ENCODE measurements around the gene RGS7. TPM values are rescaled to one million over a fixed set of nuclear protein-coding genes. Genes with fewer than 3 reads are reported as not detected.
"Not testable (repeated sequence)": the region's sequence is repeated elsewhere in the genome, so short reads cannot be mapped to it uniquely, and the experiment has no call there.

The RGS7 gene
- total RNA-seq, 1 experiment from 2014 or later: 1.5 TPM

DNA sequence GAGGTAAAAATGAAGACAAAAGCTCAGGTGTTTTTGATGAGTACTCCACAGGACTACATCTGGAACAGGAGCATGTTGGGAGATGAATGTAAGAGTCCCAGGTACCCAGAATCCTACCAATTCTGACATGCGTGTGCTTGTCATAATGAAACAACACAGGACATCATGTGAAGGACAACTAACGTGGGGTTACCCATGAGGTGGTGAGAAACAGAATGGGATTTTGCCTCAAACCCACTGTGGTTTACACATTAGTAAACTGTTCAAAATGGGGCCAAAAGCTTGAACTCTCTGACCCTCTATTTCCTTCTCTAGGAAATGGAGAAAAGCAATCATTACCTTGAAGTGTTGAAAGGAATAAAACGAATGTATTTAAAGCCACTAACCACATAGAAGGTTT, 266.2 kb downstream of the RGS7 start:
- no peak overlapping the region for H4K8ac ChIP-seq (replicated peaks; ENCODE audit: insufficient read length, low read depth, low read length)
- no peaks in the 10 kb centered on the region for H3K9me3 Mint-ChIP-seq
- TF ChIP-seq, protein P1, sequence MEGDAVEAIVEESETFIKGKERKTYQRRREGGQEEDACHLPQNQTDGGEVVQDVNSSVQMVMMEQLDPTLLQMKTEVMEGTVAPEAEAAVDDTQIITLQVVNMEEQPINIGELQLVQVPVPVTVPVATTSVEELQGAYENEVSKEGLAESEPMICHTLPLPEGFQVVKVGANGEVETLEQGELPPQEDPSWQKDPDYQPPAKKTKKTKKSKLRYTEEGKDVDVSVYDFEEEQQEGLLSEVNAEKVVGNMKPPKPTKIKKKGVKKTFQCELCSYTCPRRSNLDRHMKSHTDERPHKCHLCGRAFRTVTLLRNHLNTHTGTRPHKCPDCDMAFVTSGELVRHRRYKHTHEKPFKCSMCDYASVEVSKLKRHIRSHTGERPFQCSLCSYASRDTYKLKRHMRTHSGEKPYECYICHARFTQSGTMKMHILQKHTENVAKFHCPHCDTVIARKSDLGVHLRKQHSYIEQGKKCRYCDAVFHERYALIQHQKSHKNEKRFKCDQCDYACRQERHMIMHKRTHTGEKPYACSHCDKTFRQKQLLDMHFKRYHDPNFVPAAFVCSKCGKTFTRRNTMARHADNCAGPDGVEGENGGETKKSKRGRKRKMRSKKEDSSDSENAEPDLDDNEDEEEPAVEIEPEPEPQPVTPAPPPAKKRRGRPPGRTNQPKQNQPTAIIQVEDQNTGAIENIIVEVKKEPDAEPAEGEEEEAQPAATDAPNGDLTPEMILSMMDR (conservative IDR thresholded peaks at IDR 0.05): no peak
- H2BK15ac ChIP-seq (ENCODE audit: low read depth, low read length): no peak overlapping the region
- H3K18ac ChIP-seq (ENCODE audit: insufficient read length, low read depth, low read length): no peak overlapping the region
- H2AFZ ChIP-seq (ENCODE audit: low read length): no peak overlapping the region
- H3K23me2 ChIP-seq (ENCODE audit: insufficient read length, low read depth, low read length, poor library complexity, severe bottlenecking): no peaks in the 10 kb centered on the region
- no peak overlapping the region for H3K4ac ChIP-seq (ENCODE audit: low read depth, low read length)
- no peaks in the 10 kb centered on the region for H3K79me2 ChIP-seq (ENCODE audit: insufficient read depth, low read length)
- H3K4me2 ChIP-seq (ENCODE audit: insufficient read depth, insufficient read length, low read length): no peak overlapping the region
- no peak overlapping the region for H2BK5ac ChIP-seq (ENCODE audit: insufficient read length, low read length)
- no peaks in the 10 kb centered on the region for H3K27me3 ChIP-seq (ENCODE audit: insufficient read depth, low read length)
- no peak overlapping the region for H4K91ac ChIP-seq (ENCODE audit: insufficient read length, low read depth, low read length)
- H2BK12ac ChIP-seq (ENCODE audit: insufficient read length, low read depth, low read length): no peak overlapping the region
- no peak overlapping the region for H3K56ac ChIP-seq (ENCODE audit: insufficient read length, low read depth, low read length)
- H3K4me1 Mint-ChIP-seq: peaks cover 13 to 16% of the 10 kb centered on the region in 2 experiments
- H3K9ac ChIP-seq (ENCODE audit: extremely low read depth, insufficient read length, low read length): no peak overlapping the region
- H2AK5ac ChIP-seq (ENCODE audit: insufficient read length, low read length): no peak overlapping the region
- no peaks in the 10 kb centered on the region for H4K20me1 ChIP-seq (ENCODE audit: control insufficient read depth, insufficient read depth, insufficient read length)
- H3K27me3 Mint-ChIP-seq (ENCODE audit: low read depth): no peaks in the 10 kb centered on the region
- no peak overlapping the region for H3K23ac ChIP-seq (ENCODE audit: insufficient read length, low read depth, low read length)
- H3K79me1 ChIP-seq (ENCODE audit: insufficient read depth, low read depth, low read length, poor library complexity, severe bottlenecking): no peaks in the 10 kb centered on the region
- no peak overlapping the region for H4K5ac ChIP-seq (ENCODE audit: insufficient read length, low read depth, low read length)
- H3K4me3 Mint-ChIP-seq: no peak overlapping the region
- no peak overlapping the region for H3K27ac ChIP-seq (ENCODE audit: insufficient read length, low read depth, low read length)
- WGBS (ENCODE audit: extremely low coverage, insufficient read length, low lambda C conversion rate): no CpG with 5 or more reads among the region's 3 CpGs
- no peaks in the 10 kb centered on the region for H3K36me3 Mint-ChIP-seq (ENCODE audit: insufficient read depth in 1 of 3, low read depth in 3 of 3)
- DNase-seq: no peak
- H3K4me1 ChIP-seq (ENCODE audit: insufficient read depth, low read length): peaks cover 2% of the 10 kb centered on the region; the same call in 1 of the 2 replicates
- no peaks in the 10 kb centered on the region for H3K9me3 ChIP-seq (ENCODE audit: control insufficient read depth, low read depth, low read length)
- no peak overlapping the region for H3K14ac ChIP-seq (ENCODE audit: insufficient read depth, low read length)
- no peak overlapping the region for H2BK20ac ChIP-seq (ENCODE audit: low read depth, low read length, poor library complexity, severe bottlenecking)
- no peak overlapping the region for H3K27ac Mint-ChIP-seq
- H2BK120ac ChIP-seq (ENCODE audit: low read depth, low read length, poor library complexity, severe bottlenecking): no peak overlapping the region
- H3T11ph ChIP-seq (ENCODE audit: low read length): no peak overlapping the region

DNA sequence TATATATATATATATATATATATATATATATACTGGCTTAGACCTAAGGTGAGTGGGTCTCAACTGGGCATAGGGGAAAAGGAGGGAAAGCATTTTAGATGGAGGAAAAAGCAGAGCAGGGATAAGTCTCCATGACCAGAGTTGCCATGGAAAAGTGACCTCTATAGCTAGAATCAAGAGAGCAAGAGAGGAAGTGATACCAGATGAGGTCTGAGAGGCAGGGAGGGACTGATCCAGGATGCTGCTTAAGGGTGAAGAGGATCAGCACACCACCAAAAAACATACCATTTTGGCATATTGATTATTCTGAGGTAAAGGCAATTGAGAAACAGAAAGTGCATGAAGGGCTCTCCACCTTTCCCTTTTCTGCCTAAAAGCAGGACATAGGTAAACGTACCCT, 267.9 kb downstream of the RGS7 start:
- H4K8ac ChIP-seq (replicated peaks; ENCODE audit: insufficient read length, low read depth, low read length); H3K79me1 ChIP-seq (ENCODE audit: insufficient read depth, low read depth, low read length, poor library complexity, severe bottlenecking); H2AK5ac ChIP-seq (ENCODE audit: insufficient read length, low read length); H2BK15ac ChIP-seq (ENCODE audit: low read depth, low read length); H3K23ac ChIP-seq (ENCODE audit: insufficient read length, low read depth, low read length); H3K9ac ChIP-seq (ENCODE audit: extremely low read depth, insufficient read length, low read length); H2AFZ ChIP-seq (ENCODE audit: low read length); H3K18ac ChIP-seq (ENCODE audit: insufficient read length, low read depth, low read length); H3K4me2 ChIP-seq (ENCODE audit: insufficient read depth, insufficient read length, low read length); H3K27ac ChIP-seq (ENCODE audit: insufficient read length, low read depth, low read length); H3K36me3 Mint-ChIP-seq (ENCODE audit: insufficient read depth in 1 of 3, low read depth in 3 of 3); H3K79me2 ChIP-seq (ENCODE audit: insufficient read depth, low read length); H3K9me3 Mint-ChIP-seq; H4K91ac ChIP-seq (ENCODE audit: insufficient read length, low read depth, low read length); H3K27me3 Mint-ChIP-seq (ENCODE audit: low read depth); H3K9me3 ChIP-seq (ENCODE audit: control insufficient read depth, low read depth, low read length); H2BK120ac ChIP-seq (ENCODE audit: low read depth, low read length, poor library complexity, severe bottlenecking); H4K20me1 ChIP-seq (ENCODE audit: control insufficient read depth, insufficient read depth, insufficient read length); H3K14ac ChIP-seq (ENCODE audit: insufficient read depth, low read length); H3K4me1 ChIP-seq (ENCODE audit: insufficient read depth, low read length); H3K4ac ChIP-seq (ENCODE audit: low read depth, low read length); H3T11ph ChIP-seq (ENCODE audit: low read length); H2BK5ac ChIP-seq (ENCODE audit: insufficient read length, low read length); H3K23me2 ChIP-seq (ENCODE audit: insufficient read length, low read depth, low read length, poor library complexity, severe bottlenecking); DNase-seq; H4K5ac ChIP-seq (ENCODE audit: insufficient read length, low read depth, low read length); H3K27me3 ChIP-seq (ENCODE audit: insufficient read depth, low read length); H3K56ac ChIP-seq (ENCODE audit: insufficient read length, low read depth, low read length); H2BK12ac ChIP-seq (ENCODE audit: insufficient read length, low read depth, low read length); H3K4me3 Mint-ChIP-seq; H2BK20ac ChIP-seq (ENCODE audit: low read depth, low read length, poor library complexity, severe bottlenecking): not testable (repeated sequence)
- WGBS (ENCODE audit: extremely low coverage, insufficient read length, low lambda C conversion rate): no CpG with 5 or more reads among the region's 1 CpG
- Mint-ChIP-seq H3K4me1 (peaks cover 10 to 12% of the 10 kb centered on the region in 2 experiments), H3K27ac (peak overlapping the region in 1 of 3 experiments; percentile 81; a peak in 1 of 7 replicates)
